Activated CD8-positive, alpha-beta memory T cell treated with anti-CD3 and anti-CD28 coated beads for 4 hours (primary cell): Measurements from ENCODE around the gene LOXHD1.

Source experiments
- DNase-seq, 2 donors: peaks; one replicate each; pipeline ENCODE4 v3.0.0-alpha.2; 2020; ENCODE audit warnings: low read depth in 2 of 2

Gene LOXHD1

DNA sequence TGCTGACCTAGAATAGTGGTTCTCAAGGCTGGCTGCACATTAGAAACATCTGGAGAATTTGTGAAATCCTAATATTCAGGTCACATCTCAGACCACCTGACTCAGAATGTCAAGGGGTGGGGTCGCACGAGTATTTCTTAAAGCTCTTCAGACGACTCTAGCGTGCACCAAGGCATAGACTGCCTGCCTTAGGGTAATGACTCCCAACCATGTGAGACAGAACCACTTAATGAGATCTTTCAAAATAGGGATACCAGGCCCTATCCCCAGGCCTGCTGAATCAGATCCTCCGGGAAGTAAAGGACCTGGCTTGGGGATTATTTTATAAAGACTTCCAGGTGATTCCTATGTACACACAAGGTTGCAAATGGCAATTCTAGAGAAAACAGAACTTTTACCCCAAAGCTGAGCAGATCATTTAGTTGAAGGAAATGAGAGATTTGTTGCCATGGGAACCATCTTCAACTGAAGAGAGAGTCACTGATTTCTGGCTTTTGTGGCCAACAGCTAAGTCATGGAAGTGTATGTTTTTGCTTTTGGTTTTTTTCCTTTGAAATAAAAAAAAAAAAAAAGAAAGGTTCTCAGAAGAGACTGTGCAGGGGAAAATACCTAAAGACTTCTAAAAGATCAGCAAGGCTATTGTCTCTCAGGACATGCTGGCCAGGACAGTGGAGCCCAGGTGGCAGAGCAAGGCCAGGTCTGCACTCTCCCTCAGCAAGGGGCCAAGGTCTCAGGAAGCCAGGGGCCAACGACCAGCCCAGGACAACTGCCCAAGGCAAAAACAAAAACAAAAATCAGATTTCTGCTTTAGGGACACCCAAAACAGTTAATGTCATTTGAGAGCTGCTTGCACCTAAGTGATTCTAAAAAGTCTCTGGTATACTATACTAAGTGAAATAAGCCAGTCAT lies 15.3 kb upstream of the LOXHD1 start:
- DNase-seq, result no peak

DNA sequence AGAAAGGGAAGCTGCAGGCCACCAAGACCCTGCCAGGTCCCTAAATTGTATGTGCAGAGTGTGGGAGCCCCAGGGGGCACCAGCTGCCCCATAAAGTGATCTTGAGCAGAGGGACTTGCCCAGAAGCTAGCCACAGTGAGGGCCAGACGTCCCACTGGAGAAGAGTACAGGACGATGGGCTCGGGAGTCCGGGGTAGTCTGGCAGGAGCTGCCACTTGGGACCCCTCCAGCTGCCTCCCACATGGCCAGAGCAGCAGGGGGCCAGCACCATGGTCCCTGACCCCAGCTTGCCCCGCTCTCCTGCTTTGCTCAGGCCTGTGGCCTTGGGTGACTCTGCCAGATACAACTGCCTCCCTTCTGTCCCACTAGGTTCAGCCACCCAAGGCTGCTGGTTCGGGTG lies 11.7 kb upstream of the LOXHD1 start:
- DNase-seq, result no peak

DNA sequence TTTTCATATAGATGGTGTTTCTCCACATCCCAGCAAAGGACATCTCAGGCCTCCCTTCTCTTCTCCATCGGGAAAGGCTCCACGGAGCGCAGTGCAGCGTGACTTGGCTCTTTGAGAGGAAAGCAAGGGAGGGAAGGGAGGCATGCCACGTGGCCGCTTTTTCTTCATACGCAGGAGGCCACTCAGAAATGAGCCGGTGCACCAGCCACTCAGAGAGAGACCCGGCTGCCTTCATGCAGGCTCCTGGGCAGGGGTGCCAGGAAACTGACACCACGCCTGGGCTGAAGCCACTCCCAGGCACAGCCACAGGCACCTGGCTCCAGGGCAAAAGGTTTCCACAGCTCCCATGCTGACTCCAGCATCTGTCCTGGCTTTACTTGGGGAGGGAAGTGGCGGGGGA lies 11.1 kb upstream of the LOXHD1 start:
- DNase-seq, result no peak

DNA sequence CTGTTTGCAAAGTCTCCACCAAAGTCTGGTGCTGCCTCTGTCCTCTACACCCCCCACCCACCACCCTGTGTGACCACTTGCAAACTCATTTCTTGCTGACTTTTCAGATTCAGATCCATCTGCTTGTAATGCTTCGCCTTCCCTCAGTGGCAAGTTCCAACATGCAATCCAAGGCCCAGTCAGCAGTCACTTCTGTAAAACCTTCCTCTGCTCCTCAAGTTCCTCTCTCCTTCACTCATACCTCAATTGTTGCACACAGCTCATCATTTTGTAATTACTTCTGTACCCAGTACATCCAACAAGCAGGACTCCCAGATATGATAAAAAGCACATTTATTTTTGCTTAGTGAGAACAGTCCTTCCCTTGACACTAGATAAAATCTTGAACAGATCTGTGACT lies 6.5 kb upstream of the LOXHD1 start:
- no peak for DNase-seq

DNA sequence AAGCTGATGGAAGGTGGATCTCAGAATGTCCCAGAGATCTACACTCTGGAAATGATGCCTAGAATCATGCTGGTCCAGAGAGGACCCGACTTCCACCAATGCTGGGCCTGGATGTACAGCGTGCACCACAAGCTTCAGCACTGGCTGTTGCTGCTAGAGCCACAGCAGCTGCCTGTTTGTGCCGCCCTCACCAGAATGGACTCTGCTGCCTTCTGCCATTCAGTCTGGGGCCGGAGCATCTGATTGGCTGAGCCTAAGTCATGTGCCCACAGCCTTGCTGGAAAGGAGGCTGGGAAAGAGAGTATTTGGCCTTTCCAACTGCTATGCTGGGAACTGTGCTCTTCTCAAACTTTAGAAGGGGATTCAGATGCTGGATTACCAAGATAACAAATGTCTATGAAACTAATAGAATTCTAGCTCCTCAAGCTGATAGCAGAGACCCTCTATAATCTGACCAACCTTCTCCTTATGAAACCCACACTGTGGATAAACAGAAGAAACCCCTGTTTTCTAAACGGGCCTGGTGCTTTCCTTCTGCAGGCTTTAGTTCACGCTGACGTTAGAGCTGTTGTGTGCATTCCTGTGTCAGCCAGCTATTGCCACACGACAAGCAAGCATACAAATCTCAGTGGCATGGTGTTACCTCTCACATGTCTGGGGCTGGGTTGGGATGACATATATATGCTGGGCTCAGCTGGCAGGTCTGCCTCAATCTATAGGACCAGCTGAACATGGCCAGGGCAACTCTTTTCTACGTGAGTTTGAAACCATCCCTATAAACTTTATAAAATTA lies 4.1 kb upstream of the LOXHD1 start:
- DNase-seq, result no peak

DNA sequence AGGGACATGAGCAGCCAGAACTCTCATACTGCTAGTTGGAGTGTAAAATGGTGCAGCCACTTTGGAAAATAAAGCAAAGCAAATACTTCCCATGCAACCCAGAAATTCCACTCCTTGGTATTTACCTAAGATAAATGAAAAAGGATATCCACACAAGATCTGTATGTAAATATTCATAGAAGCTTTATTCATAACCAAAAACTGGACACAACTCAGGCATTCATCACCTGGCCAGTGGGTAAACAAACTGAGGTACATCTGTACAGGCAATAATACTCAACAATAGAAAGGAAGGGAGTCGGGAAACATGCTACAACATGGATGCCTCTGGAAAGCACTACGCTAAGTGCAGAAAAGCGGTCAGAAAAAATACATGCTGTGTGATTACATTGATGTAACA lies 2.5 kb upstream of the LOXHD1 start:
- DNase-seq, result no peak

DNA sequence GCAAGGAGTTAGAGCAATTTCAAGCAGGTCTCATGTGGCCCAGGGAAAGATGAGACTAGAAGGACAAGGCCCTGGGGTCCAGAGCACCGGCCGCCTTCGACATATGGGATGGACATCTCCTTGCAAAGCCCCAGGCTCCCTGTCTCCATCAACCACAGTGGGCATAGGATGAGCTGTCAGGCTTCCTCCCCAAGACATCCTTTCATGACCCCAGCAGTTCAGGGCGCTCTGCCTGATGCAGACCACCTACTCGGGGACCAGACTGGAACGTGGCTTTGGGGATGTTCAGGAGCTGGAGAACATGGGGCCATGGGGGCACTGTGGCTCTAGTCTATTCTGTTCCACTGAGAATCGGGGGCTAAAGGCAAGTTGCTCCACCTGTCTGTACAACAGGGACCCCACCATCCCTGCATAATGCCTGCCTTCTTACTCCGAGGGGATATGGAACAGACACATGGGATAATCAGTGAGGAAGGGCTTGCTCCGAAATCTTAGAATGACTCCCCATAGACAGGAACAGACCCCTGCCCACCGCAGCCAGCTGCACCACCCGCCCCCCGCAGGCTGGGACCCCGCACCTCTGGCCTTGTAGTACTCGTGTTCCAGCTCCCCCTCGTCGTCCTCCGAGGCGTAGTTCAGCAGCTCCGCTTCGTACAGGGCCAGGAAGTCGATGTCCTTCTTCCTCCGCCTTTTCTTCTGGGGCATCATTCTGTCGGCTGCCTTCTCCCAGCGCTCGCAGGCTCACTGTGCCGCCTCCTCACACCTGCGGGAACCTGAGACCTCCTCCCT lies 500 bp downstream of the LOXHD1 start:
- no peak for DNase-seq

DNA sequence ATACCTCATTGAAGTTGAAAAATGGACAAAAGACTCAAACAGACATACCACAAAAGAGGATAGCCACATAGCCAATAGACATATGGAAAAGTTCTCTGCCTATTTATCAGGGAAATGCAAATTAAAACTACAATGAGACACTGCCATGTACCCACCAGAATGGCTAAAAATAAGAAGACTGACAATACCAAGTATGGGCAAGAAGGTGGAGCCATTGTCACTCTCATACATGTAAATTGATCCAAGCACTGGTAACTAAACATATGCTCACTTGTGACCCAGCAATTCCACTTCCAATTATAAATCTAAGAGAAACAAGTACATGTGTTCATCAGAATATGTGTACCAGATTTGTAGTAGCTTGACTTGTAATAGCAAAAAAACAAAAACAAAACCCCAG lies 4.6 kb downstream of the LOXHD1 start:
- no peak for DNase-seq

DNA sequence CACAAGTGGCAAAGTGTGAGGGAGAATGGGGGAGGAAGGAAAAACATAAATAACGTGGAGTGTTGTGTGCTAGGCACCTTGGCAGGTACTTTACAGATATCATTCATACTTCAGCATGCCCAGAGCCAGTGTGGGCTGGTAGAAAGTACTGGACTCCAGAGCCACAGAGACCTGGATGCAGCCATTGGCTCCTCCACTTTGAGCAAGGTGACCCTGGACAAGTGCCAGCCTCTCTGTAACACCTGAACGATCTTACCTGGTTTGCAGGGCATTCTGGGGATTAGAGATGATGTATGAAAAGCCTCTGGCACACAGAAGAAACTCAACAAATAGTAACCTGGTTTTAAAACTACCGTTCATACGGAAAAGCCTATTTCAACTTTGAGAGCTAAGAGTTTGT lies 6.3 kb downstream of the LOXHD1 start:
- DNase-seq, result no peak

DNA sequence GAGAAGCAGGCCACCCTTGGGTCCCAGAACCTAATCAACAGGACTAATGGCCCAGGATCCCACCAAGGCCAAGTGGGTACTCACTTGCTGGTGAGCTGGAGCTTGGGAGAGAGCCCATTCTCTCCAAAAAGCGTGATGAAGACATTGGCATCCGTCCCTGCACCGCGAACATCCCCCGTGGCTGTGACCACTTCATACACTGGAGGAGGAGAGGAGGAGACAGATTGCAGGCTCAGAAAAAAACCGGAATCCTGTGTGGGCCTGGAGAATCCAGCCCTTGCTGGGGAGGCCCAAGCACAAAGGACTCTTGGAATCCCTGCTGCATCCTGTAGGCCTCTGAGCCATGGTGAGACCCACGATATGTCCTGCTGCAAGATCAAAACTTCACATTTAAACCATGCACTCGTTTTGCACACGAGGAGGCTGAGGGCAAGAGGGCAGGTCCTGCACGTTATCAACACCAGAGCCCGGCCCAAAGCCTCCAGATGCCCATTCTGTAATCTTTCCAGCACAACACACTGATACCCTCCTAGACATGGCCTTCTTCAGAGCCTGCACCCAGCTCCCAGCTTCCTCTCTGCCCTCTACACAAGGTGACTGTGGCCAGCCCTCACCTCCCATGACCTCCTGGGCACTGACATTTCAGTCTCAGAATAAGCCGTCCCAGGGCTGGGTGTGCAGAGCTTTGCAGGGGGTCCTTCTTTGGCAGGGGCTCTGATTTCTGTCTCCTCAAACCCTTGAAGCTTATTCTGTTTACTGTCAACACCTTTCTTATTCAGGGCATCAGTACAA lies 7.8 kb downstream of the LOXHD1 start:
- no peak for DNase-seq

DNA sequence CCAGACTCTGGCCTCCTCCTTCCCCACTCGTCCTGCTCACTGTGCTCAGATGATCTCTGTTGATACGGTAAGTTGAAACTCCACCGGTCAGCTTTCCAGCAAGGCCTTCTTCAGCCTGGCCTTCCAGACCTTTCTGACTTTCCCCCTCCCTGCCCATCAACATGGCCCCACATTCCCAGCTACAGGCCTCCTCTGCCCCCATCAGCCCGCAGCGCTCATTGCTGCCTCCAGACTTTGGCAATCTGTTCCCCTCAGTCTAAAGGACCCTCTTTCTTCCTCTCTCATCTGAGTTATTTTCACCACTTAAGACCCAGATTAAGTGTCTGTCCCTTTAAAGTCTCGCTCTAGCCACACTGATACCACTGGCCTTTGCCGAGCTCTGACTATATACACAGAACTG lies 10.6 kb downstream of the LOXHD1 start:
- DNase-seq, result no peak

DNA sequence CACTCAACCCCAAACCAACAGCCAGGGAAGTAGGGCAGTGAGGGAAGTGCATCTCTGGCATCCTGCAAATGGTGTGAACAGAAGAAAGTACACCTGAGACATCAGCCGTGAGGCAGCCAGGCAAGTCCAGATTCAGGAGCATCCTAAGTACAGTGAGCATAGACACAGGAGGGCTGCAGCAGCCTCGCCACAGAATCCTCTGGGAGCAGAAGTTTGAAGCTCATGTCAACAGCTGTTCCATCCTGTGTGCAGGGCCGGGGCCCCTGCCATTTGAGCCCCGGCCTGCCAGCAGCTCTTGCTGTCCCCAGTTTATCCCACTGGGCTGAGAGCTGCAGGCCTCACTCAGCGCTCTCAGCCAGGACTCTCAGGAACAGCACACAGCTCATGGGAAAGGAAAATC lies 14.5 kb downstream of the LOXHD1 start:
- no peak for DNase-seq

DNA sequence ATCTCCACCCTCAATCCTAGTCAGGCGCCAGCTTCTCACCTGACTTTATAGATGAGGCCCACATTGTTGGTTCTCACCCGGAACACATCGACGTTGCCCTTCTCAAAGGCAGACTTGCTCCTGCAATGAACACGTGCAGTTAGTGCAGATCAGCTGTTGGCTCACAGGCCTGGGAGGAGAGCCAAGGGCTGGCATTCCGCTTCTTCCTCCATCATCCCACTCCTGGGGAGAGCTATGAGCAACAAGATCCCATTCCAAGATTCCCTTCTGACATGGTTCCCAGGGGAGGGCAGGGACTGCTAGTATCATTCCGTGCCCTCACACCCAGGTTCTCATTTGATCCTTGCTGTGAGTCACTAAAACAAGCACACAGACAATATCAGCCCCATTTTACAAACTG lies 15.1 kb downstream of the LOXHD1 start:
- no peak for DNase-seq

DNA sequence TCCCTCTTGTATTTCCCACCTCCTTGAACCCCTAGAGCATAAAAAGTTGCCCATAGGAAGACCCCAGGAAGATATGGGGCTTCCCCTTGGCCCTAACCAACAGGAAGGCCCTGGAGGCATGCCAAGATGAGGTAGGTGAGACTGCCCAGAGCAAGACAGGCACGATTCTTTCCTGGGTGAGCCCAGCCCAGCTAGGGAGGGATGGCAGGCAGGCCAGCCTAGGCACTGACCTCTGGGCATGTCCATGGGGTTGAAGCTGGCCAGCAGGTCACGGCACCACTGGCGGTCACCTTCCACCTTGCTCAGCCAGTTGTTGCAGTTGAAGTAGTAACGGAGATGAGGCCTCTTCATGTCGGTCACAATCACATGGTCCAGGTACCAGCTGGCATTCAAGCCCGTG lies 17.6 kb downstream of the LOXHD1 start:
- no peak for DNase-seq

DNA sequence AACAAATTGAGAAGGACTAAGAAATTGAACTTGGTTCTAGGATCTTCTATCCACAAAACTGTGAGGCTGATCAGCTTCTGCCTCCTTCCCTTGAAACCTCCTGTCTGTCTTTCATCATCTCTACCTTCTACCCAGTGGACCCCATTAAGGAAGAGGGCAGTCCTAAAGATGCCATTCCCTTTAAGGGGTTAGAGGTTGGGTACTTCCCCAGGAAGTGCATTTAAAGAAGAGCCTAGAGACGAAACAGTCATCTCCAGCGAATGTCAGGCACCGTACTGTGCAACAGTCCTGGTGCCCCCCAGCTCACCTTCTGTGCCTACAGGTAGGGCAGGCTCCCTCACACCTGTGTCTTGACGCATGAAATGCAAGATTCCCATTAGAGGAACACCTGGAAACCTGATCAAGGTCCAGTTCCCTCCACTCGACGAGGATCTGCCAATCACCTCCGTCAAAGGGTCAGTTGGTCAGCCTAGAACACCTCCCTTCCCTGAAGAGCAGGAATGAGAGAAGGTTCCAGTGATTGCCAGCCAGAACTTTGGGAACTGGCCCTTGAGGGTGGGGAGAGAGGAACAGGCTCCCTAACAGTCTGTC lies 20.9 kb downstream of the LOXHD1 start:
- no peak for DNase-seq

DNA sequence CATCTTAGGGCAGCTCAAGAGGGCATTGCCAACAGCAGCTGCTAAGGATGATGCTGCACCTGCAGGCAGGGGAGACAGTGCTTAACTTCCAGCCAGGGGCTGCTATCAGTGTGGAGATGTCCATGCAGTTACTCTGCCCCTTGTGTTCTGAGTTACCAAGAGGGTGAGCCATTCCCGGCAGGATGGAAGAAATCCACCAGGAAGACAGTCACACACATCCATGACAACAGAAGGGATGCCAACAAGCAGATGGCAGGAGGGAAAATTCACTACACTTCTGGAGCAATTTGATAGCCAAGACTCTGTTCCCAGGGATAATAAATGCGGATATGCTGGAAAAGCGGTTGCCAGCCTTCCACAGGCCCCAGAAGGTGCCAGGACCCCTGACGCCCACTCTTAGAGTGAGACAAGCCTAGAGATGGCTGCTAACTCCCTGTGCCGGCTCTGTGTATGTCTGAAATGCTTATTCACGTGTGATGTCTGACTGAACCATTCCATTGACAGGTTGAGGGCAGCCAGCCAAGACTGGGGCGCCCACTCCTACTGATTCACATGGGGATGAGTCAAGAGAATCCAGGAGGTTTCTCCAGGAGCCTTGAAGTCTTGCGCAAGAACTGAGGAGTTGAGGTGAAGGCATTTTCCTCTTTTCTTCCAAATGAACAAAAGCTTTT lies 24.5 kb downstream of the LOXHD1 start:
- no peak for DNase-seq

DNA sequence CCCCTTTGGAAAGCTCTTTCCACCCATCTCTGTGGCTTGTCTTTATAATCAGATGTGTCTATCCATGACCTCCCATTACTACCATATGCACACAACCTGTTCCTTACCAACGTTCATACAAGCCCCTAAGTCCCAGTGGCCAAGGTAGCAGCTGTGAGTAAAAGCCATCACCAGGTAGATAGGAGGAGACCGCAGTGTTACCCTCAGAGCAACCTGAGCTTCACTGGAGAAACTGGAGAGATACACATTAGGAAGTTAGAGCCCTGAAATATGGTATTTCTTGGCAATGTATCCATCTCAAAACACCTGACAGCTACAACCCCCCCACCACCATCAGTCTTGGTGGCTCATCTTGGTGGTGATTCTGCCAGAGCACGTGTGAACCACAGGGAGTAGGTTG lies 26.0 kb downstream of the LOXHD1 start:
- no peak for DNase-seq

DNA sequence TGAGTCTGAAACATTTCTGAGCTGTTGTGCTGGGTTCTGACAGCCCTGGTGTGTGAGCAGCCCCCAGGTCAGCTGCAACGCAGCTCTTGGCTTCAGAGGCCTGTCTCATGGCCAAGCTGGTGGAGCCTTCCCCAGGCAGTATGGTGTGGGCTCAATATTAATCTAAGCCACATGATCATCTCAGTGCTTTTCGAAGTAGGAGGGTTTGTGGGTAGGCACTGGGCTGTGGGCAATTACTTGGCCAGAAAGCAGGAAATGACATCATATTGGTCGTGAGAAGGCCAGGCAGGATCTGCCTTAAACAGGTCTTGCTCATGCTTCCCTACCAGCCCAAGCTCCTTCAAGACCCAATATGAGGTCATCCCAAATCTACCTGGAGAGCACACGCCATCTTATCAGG lies 26.9 kb downstream of the LOXHD1 start:
- no peak for DNase-seq

DNA sequence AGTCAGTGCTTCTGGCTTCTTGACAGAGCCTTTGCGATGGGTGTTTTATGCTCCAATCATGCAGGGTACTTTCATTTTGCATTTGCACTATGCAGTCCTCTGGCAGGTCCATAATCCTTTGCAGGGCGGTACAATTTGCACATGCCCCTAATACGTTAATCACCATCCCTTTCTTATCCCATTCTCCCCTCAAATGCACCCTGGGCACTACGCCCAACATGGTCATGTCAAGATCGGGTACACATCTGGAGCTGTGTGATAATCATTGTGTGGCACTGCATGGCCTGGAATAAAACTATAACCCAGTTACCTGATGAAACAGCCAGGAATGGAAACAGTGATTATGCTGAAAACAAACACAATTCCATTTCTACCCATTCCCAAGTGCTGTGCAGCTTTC lies 27.7 kb downstream of the LOXHD1 start:
- no peak for DNase-seq

DNA sequence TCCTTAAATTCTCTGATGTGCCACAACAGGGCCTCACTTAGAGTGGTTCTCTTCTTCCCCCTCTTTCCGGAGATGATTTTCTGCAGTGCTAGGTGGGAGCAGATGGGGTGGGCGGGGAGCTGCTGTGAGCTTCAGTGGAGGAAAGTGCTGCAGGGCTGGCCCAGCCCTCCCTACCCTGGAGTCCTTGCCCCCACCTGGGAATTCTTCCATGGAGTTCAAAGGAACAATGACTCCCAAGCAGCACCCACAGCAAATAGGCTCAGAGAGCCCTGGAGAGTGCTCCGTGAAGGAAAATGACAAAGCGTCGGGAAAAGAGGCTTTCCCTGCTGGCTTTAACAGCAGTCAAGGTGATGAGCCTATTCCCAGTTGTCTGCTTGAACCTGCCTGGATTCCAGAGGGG lies 28.8 kb downstream of the LOXHD1 start:
- DNase-seq, result no peak

DNA sequence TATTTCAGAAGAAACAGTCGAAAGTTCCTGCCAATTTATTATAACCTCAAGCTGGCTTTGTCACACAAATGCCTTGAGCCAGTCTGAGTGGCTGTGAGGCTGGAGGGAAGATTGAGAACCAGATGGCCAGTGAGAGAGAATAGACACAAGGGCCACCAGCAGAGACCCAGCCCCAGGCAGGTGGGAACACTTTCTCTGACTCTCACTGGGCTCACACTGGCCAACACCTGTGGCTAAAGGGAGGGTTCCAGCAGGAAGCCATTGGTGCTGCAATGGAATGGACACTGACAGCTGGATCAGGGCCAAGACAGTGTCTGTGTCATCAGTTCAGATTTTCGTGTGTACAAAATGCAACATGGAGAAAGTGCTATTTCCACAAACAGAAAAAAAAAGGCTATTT lies 29.9 kb downstream of the LOXHD1 start:
- no peak for DNase-seq
